SU-DHL-6 (cell line): ENCODE results near the gene RBKS.

Source experiments
- H2AFZ ChIP-seq: fragments of 200-600 bp; sonication (generic); 2 replicates; pipeline ENCODE4 v1.6.1; 2014; ENCODE audit warnings: low read depth, mild to moderate bottlenecking, moderate library complexity, mixed read lengths, antibody characterized with exemption, low read length; ENCODE audit not compliant: severe bottlenecking
- H3F3A ChIP-seq: fragments of 200-600 bp; shearing (Covaris generic); 2 replicates; pipeline ENCODE4 v1.6.0; 2016; ENCODE audit warnings: antibody characterized with exemption, mild to moderate bottlenecking; ENCODE audit not compliant: insufficient read depth
- H3K27ac ChIP-seq: fragments of 200-600 bp; sonication (generic); 2 replicates; pipeline ENCODE4 v1.5.1; 2016; ENCODE audit warnings: low read depth, mild to moderate bottlenecking, low read length, moderate library complexity, mixed read lengths
- H3K27me3 ChIP-seq: fragments of 200-600 bp; sonication (generic), shearing (Covaris generic); 2 replicates; pipeline ENCODE4 v1.6.0; 2014; ENCODE audit warnings: mild to moderate bottlenecking, low read length
- H3K36me3 ChIP-seq: fragments of 200-600 bp; sonication (generic); 2 replicates; pipeline ENCODE4 v1.6.1; 2014; ENCODE audit warnings: mild to moderate bottlenecking, low read length, mixed read lengths
- H3K4me2 ChIP-seq: fragments of 300-600, 200-600 bp; shearing (Covaris generic), sonication (generic); 2 replicates; pipeline ENCODE4 v1.6.0; 2014; ENCODE audit warnings: low read length, low read depth, mild to moderate bottlenecking; ENCODE audit not compliant: poor library complexity, severe bottlenecking
- H3K4me3 ChIP-seq: fragments of 200-600 bp; sonication (generic); 2 replicates; pipeline ENCODE4 v1.5.1; 2014; ENCODE audit warnings: antibody characterized with exemption, low read length, mild to moderate bottlenecking, mixed read lengths; ENCODE audit not compliant: insufficient read depth, poor library complexity, severe bottlenecking
- H3K79me2 ChIP-seq: fragments of 200-600 bp; sonication (generic); 2 replicates; pipeline ENCODE4 v1.6.1; 2014; ENCODE audit warnings: mild to moderate bottlenecking, low read length, moderate library complexity; ENCODE audit not compliant: insufficient read depth
- H3K9ac ChIP-seq: fragments of 200-600 bp; sonication (generic); 2 replicates; pipeline ENCODE4 v1.7.0; 2014; ENCODE audit warnings: mild to moderate bottlenecking, low read length
- H3K9me2 ChIP-seq: fragments of 200-600 bp; sonication (generic); replicated peaks from 2 replicates; pipeline ENCODE4 v1.6.1; 2014; ENCODE audit warnings: low read length; ENCODE audit not compliant: insufficient read depth
- H3K9me3 ChIP-seq: fragments of 200-600 bp; sonication (generic); 2 replicates; pipeline ENCODE4 v1.6.1; 2014; ENCODE audit warnings: low read length, mixed read lengths; ENCODE audit not compliant: insufficient read depth
- H4K20me1 ChIP-seq: fragments of 200-600 bp; sonication (generic); 2 replicates; pipeline ENCODE4 v1.6.1; 2014; ENCODE audit warnings: low read depth, mild to moderate bottlenecking, antibody characterized with exemption, low read length, moderate library complexity, mixed read lengths
- EZH2phosphoT487 ChIP-seq: fragments of 200-600 bp; sonication (generic), shearing (Covaris generic); conservative IDR thresholded peaks from 2 replicates; pipeline ENCODE4 v1.6.1; 2018; ENCODE audit warnings: mild to moderate bottlenecking, antibody characterized with exemption, low read length, moderate library complexity, mixed read lengths
- TF ChIP-seq, protein P1 (sequence below): fragments of 200-600 bp; sonication (generic); IDR thresholded peaks from one replicate; pipeline ENCODE4 v1.5.1; 2017; ENCODE audit warnings: antibody characterized with exemption, mild to moderate bottlenecking, low read length, moderate library complexity; ENCODE audit not compliant: insufficient read depth, poor library complexity, severe bottlenecking

The RBKS gene

DNA sequence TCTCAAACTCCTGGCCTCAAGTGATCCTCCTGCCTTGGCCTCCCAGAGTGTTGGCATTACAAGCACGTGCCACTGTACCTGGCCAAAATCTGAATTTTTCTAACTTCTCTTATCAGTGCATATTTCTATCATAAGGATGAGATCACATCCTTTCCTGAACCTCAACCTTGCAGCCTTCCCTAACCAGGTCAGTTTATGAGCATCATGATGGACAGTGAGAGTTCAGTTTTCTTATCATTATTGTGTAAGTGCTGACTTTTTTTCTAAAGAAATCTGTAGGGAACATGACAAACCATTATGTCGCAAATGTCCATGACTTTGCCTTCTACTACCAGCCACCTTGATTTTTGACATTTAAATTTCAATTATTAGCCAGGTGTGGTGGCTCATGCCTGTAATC is 87.1 kb downstream of the RBKS start:
- no peak overlapping the region for H3K9ac ChIP-seq
- no peaks in the 10 kb centered on the region for H3K9me3 ChIP-seq
- H2AFZ ChIP-seq = no peak overlapping the region
- H3K4me2 ChIP-seq = no peak overlapping the region
- no peak overlapping the region for H3K4me3 ChIP-seq
- no peaks in the 10 kb centered on the region for H4K20me1 ChIP-seq
- H3K27me3 ChIP-seq = no peaks in the 10 kb centered on the region
- H3K79me2 ChIP-seq = no peaks in the 10 kb centered on the region
- no peak overlapping the region for H3K27ac ChIP-seq
- no peaks in the 10 kb centered on the region for H3F3A ChIP-seq
- no peaks in the 10 kb centered on the region for H3K9me2 ChIP-seq
- TF ChIP-seq, protein P1, sequence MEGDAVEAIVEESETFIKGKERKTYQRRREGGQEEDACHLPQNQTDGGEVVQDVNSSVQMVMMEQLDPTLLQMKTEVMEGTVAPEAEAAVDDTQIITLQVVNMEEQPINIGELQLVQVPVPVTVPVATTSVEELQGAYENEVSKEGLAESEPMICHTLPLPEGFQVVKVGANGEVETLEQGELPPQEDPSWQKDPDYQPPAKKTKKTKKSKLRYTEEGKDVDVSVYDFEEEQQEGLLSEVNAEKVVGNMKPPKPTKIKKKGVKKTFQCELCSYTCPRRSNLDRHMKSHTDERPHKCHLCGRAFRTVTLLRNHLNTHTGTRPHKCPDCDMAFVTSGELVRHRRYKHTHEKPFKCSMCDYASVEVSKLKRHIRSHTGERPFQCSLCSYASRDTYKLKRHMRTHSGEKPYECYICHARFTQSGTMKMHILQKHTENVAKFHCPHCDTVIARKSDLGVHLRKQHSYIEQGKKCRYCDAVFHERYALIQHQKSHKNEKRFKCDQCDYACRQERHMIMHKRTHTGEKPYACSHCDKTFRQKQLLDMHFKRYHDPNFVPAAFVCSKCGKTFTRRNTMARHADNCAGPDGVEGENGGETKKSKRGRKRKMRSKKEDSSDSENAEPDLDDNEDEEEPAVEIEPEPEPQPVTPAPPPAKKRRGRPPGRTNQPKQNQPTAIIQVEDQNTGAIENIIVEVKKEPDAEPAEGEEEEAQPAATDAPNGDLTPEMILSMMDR = no peak
- no peak for TF ChIP-seq EZH2phosphoT487
- H3K36me3 ChIP-seq = no peaks in the 10 kb centered on the region

DNA sequence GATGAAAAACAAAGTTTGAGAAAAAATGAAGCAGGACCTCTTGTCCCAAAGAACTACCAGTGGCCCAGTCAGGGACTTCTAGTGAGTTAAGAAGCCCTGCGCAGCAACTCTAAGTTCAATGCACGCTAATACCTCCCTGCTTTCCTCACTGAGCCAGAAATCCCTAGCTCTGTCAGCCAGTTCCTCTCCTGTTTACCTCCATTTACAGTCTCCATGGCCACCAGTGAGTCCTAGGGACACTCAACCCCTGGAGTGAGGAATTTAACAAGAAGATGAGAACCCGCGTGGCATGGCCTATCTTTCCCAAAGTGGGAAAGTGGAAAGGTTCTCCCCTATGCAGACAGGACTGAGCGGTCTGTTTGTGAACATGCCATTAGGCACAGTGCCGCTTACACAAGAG is 87.6 kb downstream of the RBKS start:
- Histone ChIP-seq H3K4me2 (no peak overlapping the region), H3K27ac (no peak overlapping the region), H3K79me2 (no peaks in the 10 kb centered on the region), H3K27me3 (no peaks in the 10 kb centered on the region), H2AFZ (no peak overlapping the region), H3K36me3 (no peaks in the 10 kb centered on the region), H3K9me3 (no peaks in the 10 kb centered on the region), H3F3A (no peaks in the 10 kb centered on the region), H3K9ac (no peak overlapping the region), H3K4me3 (no peak overlapping the region), H3K9me2 (no peaks in the 10 kb centered on the region), H4K20me1 (no peaks in the 10 kb centered on the region)
- no peak for TF ChIP-seq EZH2phosphoT487
- TF ChIP-seq, protein P1 = no peak

DNA sequence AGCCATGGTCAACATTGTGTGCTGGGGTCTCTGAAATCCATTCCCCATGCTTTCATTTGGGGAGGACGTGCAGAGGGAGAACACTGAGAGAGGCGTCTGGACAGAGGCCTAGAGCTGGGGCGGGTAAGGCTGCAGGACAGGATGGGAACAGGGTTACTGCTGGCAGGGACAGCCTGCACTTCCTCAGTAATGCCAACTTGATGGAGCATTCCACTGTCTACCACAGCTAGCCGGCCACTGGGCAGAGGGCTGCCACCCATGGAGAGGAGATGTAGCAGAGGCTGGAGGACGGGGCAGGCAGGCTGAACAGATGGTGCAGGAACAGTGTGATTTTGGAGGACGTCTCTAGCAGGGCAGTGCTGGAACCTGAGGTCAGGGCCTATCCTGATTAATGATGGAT is 89.3 kb downstream of the RBKS start:
- Histone ChIP-seq H3K9ac (no peak overlapping the region), H4K20me1 (no peaks in the 10 kb centered on the region), H3F3A (no peaks in the 10 kb centered on the region), H3K9me2 (no peaks in the 10 kb centered on the region), H3K4me2 (no peak overlapping the region), H2AFZ (no peak overlapping the region), H3K79me2 (no peaks in the 10 kb centered on the region), H3K36me3 (no peaks in the 10 kb centered on the region), H3K27ac (no peak overlapping the region), H3K27me3 (no peaks in the 10 kb centered on the region), H3K4me3 (no peak overlapping the region), H3K9me3 (no peaks in the 10 kb centered on the region)
- TF ChIP-seq, protein P1 = no peak
- no peak for TF ChIP-seq EZH2phosphoT487

DNA sequence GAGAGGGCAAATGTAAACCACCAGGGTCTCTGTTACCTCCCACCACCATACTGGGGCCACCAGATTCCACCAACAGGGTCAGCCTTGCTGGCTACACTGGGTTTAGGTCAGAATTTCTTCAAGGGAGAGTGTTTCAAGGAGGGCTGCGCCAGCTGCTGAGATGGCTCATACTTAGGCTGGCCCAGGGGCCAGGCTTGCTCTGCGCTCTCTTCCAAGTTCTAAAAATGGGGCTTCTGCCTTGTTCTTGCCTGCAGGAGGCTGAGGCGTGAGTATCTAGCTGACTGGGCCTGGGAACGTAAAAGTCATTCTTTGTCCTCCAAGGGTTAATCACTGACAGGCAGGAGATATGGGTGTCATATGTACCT is 90.6 kb downstream of the RBKS start:
- H3K27me3 ChIP-seq = no peaks in the 10 kb centered on the region
- no peaks in the 10 kb centered on the region for H3K9me2 ChIP-seq
- TF ChIP-seq, protein P1 = no peak
- TF ChIP-seq EZH2phosphoT487 = no peak
- H3K9me3 ChIP-seq = no peaks in the 10 kb centered on the region
- H3K9ac ChIP-seq = no peak overlapping the region
- no peaks in the 10 kb centered on the region for H3K36me3 ChIP-seq
- no peak overlapping the region for H3K27ac ChIP-seq
- H2AFZ ChIP-seq = no peak overlapping the region
- no peak overlapping the region for H3K4me3 ChIP-seq
- H3K79me2 ChIP-seq = no peaks in the 10 kb centered on the region
- H3F3A ChIP-seq = no peaks in the 10 kb centered on the region
- no peaks in the 10 kb centered on the region for H4K20me1 ChIP-seq
- H3K4me2 ChIP-seq = no peak overlapping the region
